Measurements from ENCODE around the gene SLC4A3.

DNA sequence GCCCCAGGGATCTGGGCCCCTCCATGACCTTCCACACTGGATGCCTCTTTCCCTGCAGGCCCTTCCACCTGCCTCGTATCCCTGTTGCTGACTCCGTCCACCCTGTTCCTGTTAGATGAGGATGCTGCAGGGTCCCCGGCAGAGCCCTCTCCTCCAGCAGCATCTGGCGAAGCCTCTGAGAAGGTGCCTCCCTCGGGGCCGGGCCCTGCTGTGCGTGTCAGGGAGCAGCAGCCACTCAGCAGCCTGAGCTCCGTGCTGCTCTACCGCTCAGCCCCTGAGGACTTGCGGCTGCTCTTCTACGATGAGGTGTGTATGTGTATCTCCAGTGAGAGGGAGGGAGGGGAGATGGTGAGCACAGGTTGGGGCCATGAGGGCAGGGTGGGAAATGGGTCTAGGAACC, 12.4 kb upstream of the SLC4A3 start:
- TF ChIP-seq, protein P1, sequence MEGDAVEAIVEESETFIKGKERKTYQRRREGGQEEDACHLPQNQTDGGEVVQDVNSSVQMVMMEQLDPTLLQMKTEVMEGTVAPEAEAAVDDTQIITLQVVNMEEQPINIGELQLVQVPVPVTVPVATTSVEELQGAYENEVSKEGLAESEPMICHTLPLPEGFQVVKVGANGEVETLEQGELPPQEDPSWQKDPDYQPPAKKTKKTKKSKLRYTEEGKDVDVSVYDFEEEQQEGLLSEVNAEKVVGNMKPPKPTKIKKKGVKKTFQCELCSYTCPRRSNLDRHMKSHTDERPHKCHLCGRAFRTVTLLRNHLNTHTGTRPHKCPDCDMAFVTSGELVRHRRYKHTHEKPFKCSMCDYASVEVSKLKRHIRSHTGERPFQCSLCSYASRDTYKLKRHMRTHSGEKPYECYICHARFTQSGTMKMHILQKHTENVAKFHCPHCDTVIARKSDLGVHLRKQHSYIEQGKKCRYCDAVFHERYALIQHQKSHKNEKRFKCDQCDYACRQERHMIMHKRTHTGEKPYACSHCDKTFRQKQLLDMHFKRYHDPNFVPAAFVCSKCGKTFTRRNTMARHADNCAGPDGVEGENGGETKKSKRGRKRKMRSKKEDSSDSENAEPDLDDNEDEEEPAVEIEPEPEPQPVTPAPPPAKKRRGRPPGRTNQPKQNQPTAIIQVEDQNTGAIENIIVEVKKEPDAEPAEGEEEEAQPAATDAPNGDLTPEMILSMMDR (IDR thresholded peaks at IDR 0.05; ENCODE audit: low read depth, low read length) = no peak
- no peak for TF ChIP-seq EZH2phosphoT487 (IDR thresholded peaks at IDR 0.05; ENCODE audit: low read depth)

Measured in OCI-LY3 (cell line).